Neural cell (in vitro differentiated cells): Measurements from ENCODE around the gene ABI3BP. TPM values are rescaled to one million over a fixed set of nuclear protein-coding genes. Genes with fewer than 3 reads are reported as not detected.

Experiments used
- H2AFZ ChIP-seq: fragments of 200-600, 300-800 bp; sonication (generic), shearing (Covaris generic); 2 replicates; pipeline ENCODE4 v1.6.0; 2014; ENCODE audit warnings: low read depth, mild to moderate bottlenecking, antibody characterized with exemption, low read length, moderate library complexity
- H3F3A ChIP-seq: fragments of 200-600 bp; shearing (Covaris generic); 2 replicates; pipeline ENCODE4 v1.6.1; 2016; ENCODE audit warnings: mild to moderate bottlenecking, moderate library complexity, mixed read lengths, antibody characterized with exemption, low read length; ENCODE audit not compliant: insufficient read depth, poor library complexity, severe bottlenecking
- H3K27ac ChIP-seq: fragments of 200-600, 300-800 bp; sonication (generic), shearing (Covaris generic); 2 replicates; pipeline ENCODE4 v1.5.1; 2014; ENCODE audit warnings: mild to moderate bottlenecking, low read length, moderate library complexity
- H3K27me3 ChIP-seq: fragments of 300-800, 200-600 bp; sonication (generic), shearing (Covaris generic); 2 replicates; pipeline ENCODE4 v1.6.0; 2014; ENCODE audit warnings: mild to moderate bottlenecking, low read depth, low read length, moderate library complexity; ENCODE audit not compliant: insufficient read depth
- H3K36me3 ChIP-seq: fragments of 300-800, 200-600 bp; sonication (generic), shearing (Covaris generic); 2 replicates; pipeline ENCODE4 v1.5.1; 2014; ENCODE audit warnings: mild to moderate bottlenecking, antibody characterized with exemption, low read length, moderate library complexity; ENCODE audit not compliant: insufficient read depth
- H3K4me2 ChIP-seq: fragments of 300-800, 200-600 bp; sonication (generic), shearing (Covaris generic); 2 replicates; pipeline ENCODE4 v1.6.0; 2014; ENCODE audit warnings: mild to moderate bottlenecking, low read length
- H3K4me3 ChIP-seq: fragments of 300-800, 200-600 bp; sonication (generic), shearing (Covaris generic); 2 replicates; pipeline ENCODE4 v1.5.1; 2014; ENCODE audit warnings: mild to moderate bottlenecking, low read length, moderate library complexity
- H3K79me2 ChIP-seq: fragments of 200-600 bp; shearing (Covaris generic); replicated peaks from 2 replicates; pipeline ENCODE4 v1.6.0; 2014; ENCODE audit warnings: mild to moderate bottlenecking, low read length, moderate library complexity; ENCODE audit not compliant: insufficient read depth
- H3K9ac ChIP-seq: fragments of 300-800, 200-600 bp; sonication (generic), shearing (Covaris generic); 2 replicates; pipeline ENCODE4 v1.6.1; 2016; ENCODE audit warnings: mild to moderate bottlenecking, low read length, mixed read lengths
- H3K9me2 ChIP-seq: fragments of 200-600 bp; shearing (Covaris generic); 2 replicates; pipeline ENCODE4 v1.6.1; 2016; ENCODE audit warnings: mild to moderate bottlenecking, low read length, mixed read lengths; ENCODE audit not compliant: insufficient read depth
- H3K9me3 ChIP-seq: fragments of 200-600, 300-800 bp; sonication (generic), shearing (Covaris generic); 2 replicates; pipeline ENCODE4 v1.6.1; 2016; ENCODE audit warnings: mild to moderate bottlenecking, mixed run types, low read length, moderate library complexity, mixed read lengths
- H4K20me1 ChIP-seq: fragments of 200-600 bp; shearing (Covaris generic); 2 replicates; pipeline ENCODE4 v1.6.1; 2016; ENCODE audit warnings: mild to moderate bottlenecking, mixed run types; ENCODE audit not compliant: insufficient read depth
- CTCF ChIP-seq: fragments of 450-650 bp; IDR thresholded peaks from 2 replicates; pipeline ENCODE4 v1.5.1; 2014; ENCODE audit warnings: antibody characterized with exemption, mild to moderate bottlenecking, moderate library complexity; ENCODE audit not compliant: poor library complexity, severe bottlenecking
- EP300 ChIP-seq: fragments of 450-650 bp; conservative IDR thresholded peaks from 2 replicates; pipeline ENCODE4 v1.6.1; 2014; ENCODE audit warnings: antibody characterized with exemption, mild to moderate bottlenecking, moderate library complexity; ENCODE audit not compliant: poor library complexity, severe bottlenecking
- EZH2 ChIP-seq: fragments of 200-600, 300-800 bp; shearing (Covaris generic), sonication (generic); IDR thresholded peaks from 2 replicates; pipeline ENCODE4 v1.6.1; 2014; ENCODE audit warnings: antibody characterized with exemption, low read length, borderline replicate concordance, mild to moderate bottlenecking; ENCODE audit not compliant: insufficient read depth, poor library complexity, severe bottlenecking
- MXI1 ChIP-seq: fragments of 450-650 bp; conservative IDR thresholded peaks from 2 replicates; pipeline ENCODE4 v1.6.1; 2014; ENCODE audit warnings: antibody characterized with exemption, mild to moderate bottlenecking; ENCODE audit not compliant: poor library complexity, severe bottlenecking
- POLR2AphosphoS5 ChIP-seq: IDR thresholded peaks from 2 replicates; pipeline ENCODE4 v1.6.1; 2012
- RAD21 ChIP-seq: fragments of 450-650 bp; conservative IDR thresholded peaks from 2 replicates; pipeline ENCODE4 v1.6.1; 2014; ENCODE audit warnings: antibody characterized with exemption, mild to moderate bottlenecking, moderate library complexity
- REST ChIP-seq: IDR thresholded peaks from 2 replicates; pipeline ENCODE4 v1.6.1; 2012; ENCODE audit warnings: borderline replicate concordance
- SMC3 ChIP-seq: fragments of 450-650 bp; conservative IDR thresholded peaks from 2 replicates; pipeline ENCODE4 v1.6.1; 2014; ENCODE audit warnings: antibody characterized with exemption, mild to moderate bottlenecking, moderate library complexity; ENCODE audit not compliant: poor library complexity
- TAF1 ChIP-seq: IDR thresholded peaks from 2 replicates; pipeline ENCODE4 v1.6.1; 2012; ENCODE audit warnings: low read depth
- polyA plus RNA-seq: library from polyadenylated mRNA; depleted of rRNA; stranded (reverse); fragments of >200 nt; gene quantifications from 2 replicates; pipeline ENCODE4 v1.2.3, GENCODE V29; 2014

The ABI3BP gene
- polyA plus RNA-seq, 1 donor from 2014 or later, result not detected

GRCh38 chr3:101037613-101038012, 44.4 kb upstream of the ABI3BP start:
- Histone ChIP-seq H3K27me3 (no peaks in the 10 kb centered on the region), H3K4me3 (no peak overlapping the region), H3F3A (no peaks in the 10 kb centered on the region), H3K9me3 (no peaks in the 10 kb centered on the region), H2AFZ (no peak overlapping the region), H4K20me1 (no peaks in the 10 kb centered on the region), H3K79me2 (no peaks in the 10 kb centered on the region), H3K36me3 (no peaks in the 10 kb centered on the region), H3K27ac (no peak overlapping the region), H3K4me2 (no peak overlapping the region), H3K9me2 (no peaks in the 10 kb centered on the region), H3K9ac (no peak overlapping the region)
- no peak for TF ChIP-seq EZH2
- TF ChIP-seq REST, result no peak
- TF ChIP-seq RAD21, result no peak
- no peak for TF ChIP-seq EP300
- no peak for TF ChIP-seq TAF1
- TF ChIP-seq MXI1, result no peak
- no peak for TF ChIP-seq POLR2AphosphoS5
- TF ChIP-seq CTCF, result no peak

GRCh38 chr3:101036676-101037075, 43.5 kb upstream of the ABI3BP start:
- Histone ChIP-seq H3K9me2 (no peaks in the 10 kb centered on the region), H3K79me2 (no peaks in the 10 kb centered on the region), H3K27me3 (no peaks in the 10 kb centered on the region), H3K27ac (no peak overlapping the region), H4K20me1 (no peaks in the 10 kb centered on the region), H3K4me3 (no peak overlapping the region), H3K4me2 (no peak overlapping the region), H3K36me3 (no peaks in the 10 kb centered on the region), H2AFZ (no peak overlapping the region), H3K9ac (no peak overlapping the region), H3K9me3 (no peaks in the 10 kb centered on the region), H3F3A (no peaks in the 10 kb centered on the region)
- no peak for TF ChIP-seq TAF1
- TF ChIP-seq EP300, result no peak
- TF ChIP-seq RAD21, result no peak
- TF ChIP-seq REST, result no peak
- TF ChIP-seq SMC3, result no peak
- TF ChIP-seq MXI1, result no peak
- no peak for TF ChIP-seq EZH2
- no peak for TF ChIP-seq POLR2AphosphoS5
- TF ChIP-seq CTCF, result no peak
